Right atrium auricular region (tissue), 2 donors: Measurements from ENCODE around the gene SSX2IP. TPM values are rescaled to one million over a fixed set of nuclear protein-coding genes. Genes with fewer than 3 reads are reported as not detected.
A peak's percentile ranks its signal among the peaks of the same experiment; 100 is the strongest.

ENCODE experiments used
- DNase-seq: peaks from one replicate; pipeline ENCODE4 v3.0.0-alpha.2; 2019; ENCODE audit warnings: low spot score
- H3K27ac ChIP-seq, 2 donors: fragments of 200-600 bp; sonication (generic); 1 replicate in 1 of 2; 2 replicates in 1 of 2; pipeline ENCODE4 v1.5.1; 2016 to 2019
- H3K27me3 ChIP-seq, 2 donors: fragments of 200-600 bp; sonication (generic); one replicate each; pipeline versions ENCODE4 v1.5.1 to v1.6.0; 2017 to 2019
- H3K36me3 ChIP-seq: fragments of 200-600 bp; sonication (generic); one replicate; pipeline ENCODE4 v1.5.1; 2016
- H3K4me1 ChIP-seq, 2 donors: fragments of 200-600 bp; sonication (generic); one replicate each; pipeline versions ENCODE4 v1.5.1 to v1.6.0; 2017 to 2019
- H3K4me3 ChIP-seq, 2 donors: fragments of 200-600 bp; sonication (generic); 1 replicate in 1 of 2; 2 replicates in 1 of 2; pipeline ENCODE4 v1.5.1; 2017 to 2019; ENCODE audit warnings: mild to moderate bottlenecking in 1 of 2, moderate library complexity in 1 of 2
- H3K9me3 ChIP-seq, 2 donors: fragments of 200-600 bp; sonication (generic); one replicate each; pipeline ENCODE4 v1.5.1; 2019
- CTCF ChIP-seq, 2 donors: fragments of 200-600 bp; sonication (generic); IDR thresholded peaks; one replicate each; pipeline ENCODE4 v1.5.1; 2019; ENCODE audit warnings: antibody characterized with exemption in 2 of 2
- total RNA-seq, 2 donors: library from RNA; depleted of rRNA; stranded (reverse); fragments of >200 nt; gene quantifications; one replicate each; pipeline ENCODE4 v1.1.0, GENCODE V29; 2016

Gene SSX2IP
- total RNA-seq: 10 to 100 TPM; 11.3 to 14.2 TPM

- Histone ChIP-seq H3K4me3 (peak within 1 kb of the TSS; percentile 81 to 93), H3K4me1 (peaks cover 0 to 29% of the 10 kb centered on the region in 2 donors), H3K36me3 (no peaks in the 10 kb centered on the region), H3K27ac (peak within 1 kb of the TSS; percentile 91 to 92), H3K27me3 (no peaks in the 10 kb centered on the region), H3K9me3 (no peaks in the 10 kb centered on the region)
- peak; percentile 98 for DNase-seq
- no peak for TF ChIP-seq CTCF (IDR thresholded peaks at IDR 0.05)
Observed at GRCh38 chr1:84690397-84691121, at the start of gene SSX2IP. Gene SSX2IP, minus strand, starts transcription at chr1:84690461. Its CDS starts 19,242 bp downstream, at chr1:84671219.

- no peak for TF ChIP-seq CTCF (IDR thresholded peaks at IDR 0.05)
- Histone ChIP-seq H3K27ac (no peak overlapping the region), H3K4me3 (no peak overlapping the region), H3K36me3 (no peaks in the 10 kb centered on the region), H3K27me3 (no peaks in the 10 kb centered on the region), H3K9me3 (no peaks in the 10 kb centered on the region), H3K4me1 (no peaks in the 10 kb centered on the region)
- DNase-seq: no peak
Observed at GRCh38 chr1:84738237-84738636, 48.0 kb upstream of the SSX2IP start.

GRCh38 chr1:84737590-84737989, 47.3 kb upstream of the SSX2IP start:
- no peak for DNase-seq
- TF ChIP-seq CTCF (IDR thresholded peaks at IDR 0.05): no peak
- H3K27me3 ChIP-seq: no peaks in the 10 kb centered on the region
- no peaks in the 10 kb centered on the region for H3K4me1 ChIP-seq
- no peaks in the 10 kb centered on the region for H3K9me3 ChIP-seq
- no peaks in the 10 kb centered on the region for H3K36me3 ChIP-seq
- H3K4me3 ChIP-seq: no peak overlapping the region
- H3K27ac ChIP-seq: no peak overlapping the region

GRCh38 chr1:84736944-84737343, 46.7 kb upstream of the SSX2IP start:
- TF ChIP-seq CTCF (IDR thresholded peaks at IDR 0.05): no peak
- H3K4me1 ChIP-seq: no peaks in the 10 kb centered on the region
- no peak for DNase-seq

GRCh38 chr1:84736445-84736844, 46.2 kb upstream of the SSX2IP start:
- no peak for DNase-seq
- no peak for TF ChIP-seq CTCF (IDR thresholded peaks at IDR 0.05)
- Histone ChIP-seq H3K27ac (no peak overlapping the region), H3K4me1 (no peaks in the 10 kb centered on the region), H3K9me3 (no peaks in the 10 kb centered on the region), H3K36me3 (no peaks in the 10 kb centered on the region), H3K27me3 (no peaks in the 10 kb centered on the region), H3K4me3 (no peak overlapping the region)

More at GRCh38 chr1:84736944-84737343, 46.7 kb upstream of the SSX2IP start:
- H3K27ac ChIP-seq: no peak overlapping the region
- no peaks in the 10 kb centered on the region for H3K9me3 ChIP-seq
- H3K27me3 ChIP-seq: no peaks in the 10 kb centered on the region
- no peak overlapping the region for H3K4me3 ChIP-seq
- H3K36me3 ChIP-seq: no peaks in the 10 kb centered on the region

- Histone ChIP-seq H3K4me3 (no peak overlapping the region), H3K27me3 (no peaks in the 10 kb centered on the region), H3K4me1 (no peaks in the 10 kb centered on the region), H3K36me3 (no peaks in the 10 kb centered on the region), H3K9me3 (no peaks in the 10 kb centered on the region), H3K27ac (no peak overlapping the region)
- no peak for DNase-seq
- no peak for TF ChIP-seq CTCF (IDR thresholded peaks at IDR 0.05)
Observed at GRCh38 chr1:84735483-84735882, 45.2 kb upstream of the SSX2IP start.
